Ecto neural progenitor cell (in vitro differentiated cells): ENCODE data around the gene CEP57L1.
"Not testable (repeated sequence)": the region's sequence is repeated elsewhere in the genome, so short reads cannot be mapped to it uniquely, and the experiment has no call there.

Source experiments
- DNase-seq: peaks from one replicate; pipeline ENCODE4 v3.0.0-alpha.2; 2018; ENCODE audit warnings: low spot score

Gene CEP57L1

GRCh38 chr6:109172101-109172746, 76.9 kb downstream of the CEP57L1 start:
- no peak for DNase-seq

- no peak for DNase-seq
These were observed 79.6 kb downstream of the CEP57L1 start for GRCh38 chr6:109174916-109175315.

GRCh38 chr6:109178921-109179320, 83.6 kb downstream of the CEP57L1 start:
- DNase-seq: no peak

- no peak for DNase-seq
These were observed 84.2 kb downstream of the CEP57L1 start for GRCh38 chr6:109179507-109179906.

- no peak for DNase-seq
These were observed 87.3 kb downstream of the CEP57L1 start for GRCh38 chr6:109182578-109182977.

- no peak for DNase-seq
These were observed 87.9 kb downstream of the CEP57L1 start for GRCh38 chr6:109183109-109183650.

- DNase-seq: no peak
These were observed 89.3 kb downstream of the CEP57L1 start for GRCh38 chr6:109184638-109185037.

- DNase-seq: no peak
These were observed 90.7 kb downstream of the CEP57L1 start for GRCh38 chr6:109186012-109186411.

GRCh38 chr6:109187399-109188114, 92.2 kb downstream of the CEP57L1 start:
- DNase-seq: no peak

- no peak for DNase-seq
These were observed 92.8 kb downstream of the CEP57L1 start for GRCh38 chr6:109188115-109188411.

- DNase-seq: not testable (repeated sequence)
These were observed 96.1 kb downstream of the CEP57L1 start for GRCh38 chr6:109191368-109191767.

GRCh38 chr6:109192865-109193264, 97.6 kb downstream of the CEP57L1 start:
- no peak for DNase-seq

GRCh38 chr6:109194880-109195279, 99.6 kb downstream of the CEP57L1 start:
- no peak for DNase-seq

- no peak for DNase-seq
These were observed 101.8 kb downstream of the CEP57L1 start for GRCh38 chr6:109197061-109197460.

- DNase-seq: no peak
These were observed 107.3 kb downstream of the CEP57L1 start for GRCh38 chr6:109202409-109203264.

- no peak for DNase-seq
These were observed 109.2 kb downstream of the CEP57L1 start for GRCh38 chr6:109204511-109204910.

GRCh38 chr6:109212683-109213082, 117.4 kb downstream of the CEP57L1 start:
- no peak for DNase-seq
